DND-41 (cell line): ENCODE measurements around the gene HOXA2.

Source experiments
- ATAC-seq: fragments of 200-7000 bp; cut with Tn5 transposase; 3 replicates; pipeline ENCODE4 v1.9.1; 2021; ENCODE audit warnings: low read depth; ENCODE audit not compliant: insufficient read depth
- DNase-seq: peaks from one replicate; pipeline ENCODE4 v3.0.0-alpha.2; 2020
- H2AFZ ChIP-seq: 2 replicates; pipeline ENCODE4 v1.6.0; 2012; ENCODE audit warnings: low read depth, low read length
- H3K27ac ChIP-seq: 2 replicates; pipeline ENCODE4 v1.5.1; 2012; ENCODE audit warnings: low read length, inconsistent platforms
- H3K27me3 ChIP-seq: fragments of 200-600 bp; sonication (generic); 2 replicates; pipeline ENCODE4 v1.6.0; 2012; ENCODE audit warnings: low read length, mild to moderate bottlenecking, inconsistent platforms; ENCODE audit not compliant: insufficient read depth, poor library complexity
- H3K36me3 ChIP-seq: 2 replicates; pipeline ENCODE4 v1.5.1; 2012; ENCODE audit warnings: low read length, inconsistent platforms; ENCODE audit not compliant: insufficient read depth
- H3K4me1 ChIP-seq: 2 replicates; pipeline ENCODE4 v1.5.1; 2012; ENCODE audit warnings: mild to moderate bottlenecking, low read length; ENCODE audit not compliant: insufficient read depth
- H3K4me2 ChIP-seq: 2 replicates; pipeline ENCODE4 v1.6.0; 2012; ENCODE audit warnings: mild to moderate bottlenecking, moderate library complexity, low read length, inconsistent platforms; ENCODE audit not compliant: insufficient read depth
- H3K4me3 ChIP-seq, 2 experiments: fragments of 200-600 bp in 1 of 2; shearing (Covaris generic) in 1 of 2; 2 replicates each; pipeline ENCODE4 v1.5.1; 2012 to 2016; ENCODE audit warnings: inconsistent platforms in 2 of 2, low read length in 2 of 2, mild to moderate bottlenecking in 2 of 2, low read depth in 1 of 2, moderate library complexity in 1 of 2
- H3K79me2 ChIP-seq: 2 replicates; pipeline ENCODE4 v1.6.0; 2012; ENCODE audit warnings: low read length, inconsistent platforms; ENCODE audit not compliant: insufficient read depth
- H3K9ac ChIP-seq: 2 replicates; pipeline ENCODE4 v1.6.0; 2012; ENCODE audit warnings: low read depth, mild to moderate bottlenecking, inconsistent platforms, low read length, moderate library complexity
- H3K9me3 ChIP-seq: 2 replicates; pipeline ENCODE4 v1.5.1; 2012; ENCODE audit warnings: low read length, moderate library complexity, mild to moderate bottlenecking, inconsistent platforms; ENCODE audit not compliant: insufficient read depth, severe bottlenecking
- H4K20me1 ChIP-seq: 2 replicates; pipeline ENCODE4 v1.6.0; 2012; ENCODE audit warnings: low read length; ENCODE audit not compliant: insufficient read depth
- CTCF ChIP-seq: IDR thresholded peaks from 2 replicates; pipeline ENCODE4 v1.5.1; 2012; ENCODE audit warnings: borderline replicate concordance, low read length, moderate library complexity, mild to moderate bottlenecking; ENCODE audit not compliant: poor library complexity, severe bottlenecking; ENCODE audit errors: extremely low read depth
- EZH2 ChIP-seq: IDR thresholded peaks from 3 replicates; pipeline ENCODE4 v1.6.1; 2012; ENCODE audit warnings: borderline replicate concordance, low read depth, mild to moderate bottlenecking, moderate library complexity, low read length, inconsistent platforms; ENCODE audit not compliant: severe bottlenecking

The HOXA2 gene

GRCh38 chr7:27112955-27113949, 10.8 kb upstream of the HOXA2 start:
- H3K9me3 ChIP-seq: no peaks in the 10 kb centered on the region
- H3K27me3 ChIP-seq: no peaks in the 10 kb centered on the region
- no peak overlapping the region for H3K9ac ChIP-seq
- H2AFZ ChIP-seq: no peak overlapping the region
- no peaks in the 10 kb centered on the region for H3K36me3 ChIP-seq
- H4K20me1 ChIP-seq: no peaks in the 10 kb centered on the region
- H3K79me2 ChIP-seq: no peaks in the 10 kb centered on the region
- H3K4me2 ChIP-seq: no peak overlapping the region
- no peak for TF ChIP-seq EZH2
- no peak for TF ChIP-seq CTCF
- no peaks in the 10 kb centered on the region for H3K4me1 ChIP-seq
- no peak overlapping the region for H3K4me3 ChIP-seq
- H3K27ac ChIP-seq: no peak overlapping the region
- ATAC-seq (no peak), DNase-seq (no peak)

DNA sequence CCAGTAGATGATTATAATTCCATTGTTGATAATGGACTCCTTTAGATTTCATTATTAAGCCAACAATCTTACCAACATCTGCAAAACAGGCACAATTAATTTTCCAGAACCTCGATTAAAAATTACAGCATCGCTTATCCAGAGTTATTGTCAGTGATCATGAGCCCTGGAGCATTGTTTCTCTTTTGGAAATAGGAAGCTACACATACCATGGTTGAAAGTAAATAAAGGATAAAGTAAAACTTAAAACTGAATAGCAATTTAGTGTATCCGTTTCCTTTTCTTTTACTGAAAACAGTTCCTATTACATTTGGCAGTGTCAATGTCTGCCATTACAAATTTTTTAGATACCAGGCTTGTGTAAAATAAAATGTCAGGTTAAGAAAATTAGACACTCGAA, 9.9 kb upstream of the HOXA2 start:
- Histone ChIP-seq H3K79me2 (no peaks in the 10 kb centered on the region), H3K36me3 (no peaks in the 10 kb centered on the region), H2AFZ (no peak overlapping the region), H3K27me3 (no peaks in the 10 kb centered on the region), H3K4me1 (no peaks in the 10 kb centered on the region), H3K27ac (no peak overlapping the region), H3K4me3 (no peak overlapping the region), H3K9ac (no peak overlapping the region), H3K9me3 (no peaks in the 10 kb centered on the region), H3K4me2 (no peak overlapping the region), H4K20me1 (no peaks in the 10 kb centered on the region)
- DNase-seq (no peak), ATAC-seq (no peak)
- TF ChIP-seq CTCF: no peak
- TF ChIP-seq EZH2: no peak

GRCh38 chr7:27111751-27112277, 9.3 kb upstream of the HOXA2 start:
- ATAC-seq (no peak), DNase-seq (no peak)
- Histone ChIP-seq H3K27me3 (no peaks in the 10 kb centered on the region), H3K36me3 (no peaks in the 10 kb centered on the region), H3K4me1 (no peaks in the 10 kb centered on the region), H4K20me1 (no peaks in the 10 kb centered on the region), H3K27ac (no peak overlapping the region), H3K79me2 (no peaks in the 10 kb centered on the region), H3K9me3 (no peaks in the 10 kb centered on the region), H3K4me3 (no peak overlapping the region), H2AFZ (no peak overlapping the region), H3K4me2 (no peak overlapping the region), H3K9ac (no peak overlapping the region)
- TF ChIP-seq EZH2 (no peak), CTCF (no peak)
